HepG2 (cell line): ENCODE measurements around the gene OR2C1. TPM values are rescaled to one million over a fixed set of nuclear protein-coding genes. Genes with fewer than 3 reads are reported as not detected.

Experiments
- ATAC-seq: fragments of 200-7000 bp; cut with Tn5 transposase; 3 replicates; pipeline ENCODE4 v1.9.1; 2020; ENCODE audit warnings: mild to moderate bottlenecking, moderate library complexity
- BruUV-seq: library from RNA; stranded (reverse); fragments of 400-500 nt; replicated peaks from 2 replicates; lab custom pipeline; 2021; lab: Mats Ljungman, UMichigan
- CTCF ChIA-PET: fragments of 300-600 bp; formaldehyde crosslinking; extraction: SDS; loops from one replicate; lab custom pipeline; 2021; ENCODE audit warnings: low total read pairs, inconsistent platforms, low intra/inter-chr PET ratio; lab: Yijun Ruan, JAX
- POLR2A ChIA-PET: fragments of 350-600 bp; sonication (Branson Sonifier 250); formaldehyde crosslinking; loops from one replicate; lab custom pipeline; 2020; ENCODE audit warnings: antibody characterized with exemption, inconsistent platforms; lab: Yijun Ruan, JAX
- DNase-seq: peaks from one replicate; pipeline ENCODE4 v3.0.0-alpha.2; 2015; ENCODE audit warnings: low spot score
- FAIRE-seq: peaks from 3 replicates; lab custom pipeline; 2011; peaks lifted over from hg19 to GRCh38; lab: Jason Lieb, UNC
- H2AFZ ChIP-seq: one replicate; pipeline ENCODE4 v1.6.1; 2011; ENCODE audit warnings: low read length, inconsistent platforms
- H3K27ac ChIP-seq: fragments of 300-600 bp; 3 replicates; pipeline ENCODE4 v1.8.0; 2011; ENCODE audit warnings: mixed run types, mild to moderate bottlenecking, mixed read lengths, low read length, inconsistent platforms; ENCODE audit not compliant: insufficient read depth; ENCODE audit errors: extremely low read length
- H3K27me3 ChIP-seq, 2 experiments: fragments of 200-600 bp in 1 of 2; 2 replicates in 1 of 2; 3 replicates in 1 of 2; pipeline versions ENCODE4 v1.6.0 to v1.8.0; 2011; ENCODE audit warnings: low read length in 2 of 2, mild to moderate bottlenecking in 2 of 2, moderate library complexity in 2 of 2, inconsistent platforms in 1 of 2; ENCODE audit not compliant: insufficient read depth in 2 of 2, control insufficient read depth in 1 of 2
- H3K36me3 ChIP-seq, 2 experiments: fragments of 200-600 bp in 1 of 2; replicated peaks in 1 of 2; 2 replicates in 1 of 2; 3 replicates in 1 of 2; pipeline versions ENCODE4 v1.5.1 to v1.8.0; 2011; ENCODE audit warnings: low read length in 2 of 2, inconsistent platforms in 1 of 2; ENCODE audit not compliant: insufficient read depth in 2 of 2, control insufficient read depth in 1 of 2
- H3K4me1 ChIP-seq: 2 replicates; pipeline ENCODE4 v1.5.1; 2012; ENCODE audit warnings: low read length, inconsistent platforms; ENCODE audit not compliant: insufficient read depth
- H3K4me2 ChIP-seq: 2 replicates; pipeline ENCODE4 v1.6.0; 2011; ENCODE audit warnings: low read depth, low read length, inconsistent platforms
- H3K4me3 ChIP-seq, 3 experiments: fragments of 200-600 bp in 1 of 3; sonication (generic), shearing (Covaris generic) in 1 of 3; replicated peaks in 1 of 3; 2 replicates each; pipeline ENCODE4 v1.5.1; 2011 to 2016; ENCODE audit warnings: low read length in 3 of 3, inconsistent platforms in 2 of 3, low read depth in 2 of 3, mild to moderate bottlenecking in 2 of 3, control low read depth in 1 of 3, mixed read lengths in 1 of 3; ENCODE audit not compliant: insufficient read depth in 1 of 3
- H3K79me2 ChIP-seq: one replicate; pipeline ENCODE4 v1.6.1; 2011; ENCODE audit warnings: low read length, inconsistent platforms; ENCODE audit not compliant: insufficient read depth
- H3K9ac ChIP-seq: 2 replicates; pipeline ENCODE4 v1.6.0; 2011; ENCODE audit warnings: mild to moderate bottlenecking, low read depth, low read length, inconsistent platforms; ENCODE audit not compliant: insufficient read depth
- H3K9me3 ChIP-seq: 2 replicates; pipeline ENCODE4 v1.5.1; 2012; ENCODE audit warnings: mild to moderate bottlenecking, low read length
- H4K20me1 ChIP-seq: 2 replicates; pipeline ENCODE4 v1.6.0; 2011; ENCODE audit warnings: inconsistent platforms, mild to moderate bottlenecking, low read length, moderate library complexity; ENCODE audit not compliant: insufficient read depth
- ARID5B ChIP-seq: IDR thresholded peaks from 2 replicates; pipeline ENCODE4 v1.4.0; 2020; ENCODE audit warnings: mild to moderate bottlenecking, missing genetic modification reagents
- CAMTA2 ChIP-seq: sonication (generic); formaldehyde crosslinking; IDR thresholded peaks from 2 replicates; pipeline ENCODE4 v1.4.0; 2020; ENCODE audit warnings: mild to moderate bottlenecking, missing genetic modification reagents, borderline replicate concordance
- FOXA3 ChIP-seq: IDR thresholded peaks from 2 replicates; pipeline ENCODE4 v1.6.1; 2016; ENCODE audit warnings: missing genetic modification reagents, missing compliant biosample characterization
- GABPA ChIP-seq, 2 experiments: IDR thresholded peaks; 2 replicates each; pipeline ENCODE4 v1.6.1; 2011 to 2016; ENCODE audit warnings: low read depth in 2 of 2, low read length in 1 of 2, missing biosample characterization in 1 of 2, missing genetic modification characterization in 1 of 2
- KLF11 ChIP-seq: IDR thresholded peaks from 2 replicates; pipeline ENCODE4 v1.6.1; 2016; ENCODE audit warnings: missing compliant biosample characterization
- NFYB ChIP-seq: sonication (generic); formaldehyde crosslinking; IDR thresholded peaks from 2 replicates; pipeline ENCODE4 v1.4.0; 2020; ENCODE audit warnings: missing genetic modification reagents
- PLSCR1 ChIP-seq: sonication (generic); formaldehyde crosslinking; IDR thresholded peaks from 2 replicates; pipeline ENCODE4 v1.5.0; 2020; ENCODE audit warnings: missing genetic modification reagents, mild to moderate bottlenecking, borderline replicate concordance
- RNF2 ChIP-seq: fragments of 450-650 bp; conservative IDR thresholded peaks from 2 replicates; pipeline ENCODE4 v1.6.1; 2016; ENCODE audit warnings: low read depth
- RXRA ChIP-seq: sonication (generic); formaldehyde crosslinking; IDR thresholded peaks from 2 replicates; pipeline ENCODE4 v1.5.1; 2020; ENCODE audit warnings: missing genetic modification reagents
- TFE3 ChIP-seq: IDR thresholded peaks from 2 replicates; pipeline ENCODE4 v1.6.1; 2016
- TRAFD1 ChIP-seq: sonication (generic); formaldehyde crosslinking; IDR thresholded peaks from 2 replicates; pipeline ENCODE4 v1.5.1; 2020; ENCODE audit warnings: missing genetic modification reagents, mild to moderate bottlenecking, borderline replicate concordance
- UBTF ChIP-seq: sonication (generic); formaldehyde crosslinking; IDR thresholded peaks from 2 replicates; pipeline ENCODE4 v1.4.0; 2020; ENCODE audit warnings: mild to moderate bottlenecking, missing genetic modification reagents
- ZFP36L2 ChIP-seq: sonication (generic); formaldehyde crosslinking; IDR thresholded peaks from 2 replicates; pipeline ENCODE4 v1.4.0; 2020; ENCODE audit warnings: missing genetic modification reagents
- ZNF232 ChIP-seq: sonication (generic); formaldehyde crosslinking; IDR thresholded peaks from 2 replicates; pipeline ENCODE4 v1.4.0; 2020; ENCODE audit warnings: missing genetic modification reagents, borderline replicate concordance
- ZNF891 ChIP-seq: sonication (generic); formaldehyde crosslinking; IDR thresholded peaks from 2 replicates; pipeline ENCODE4 v1.5.0; 2020; ENCODE audit warnings: mild to moderate bottlenecking, missing genetic modification reagents
- WGBS: methylation state at CpG from one replicate; pipeline ENCODE4 v1.1.6; 2017; ENCODE audit warnings: low lambda C conversion rate; 5-methylcytosine and 5-hydroxymethylcytosine counted together
- in situ Hi-C: cut with HindIII; loops from 2 replicates; pipeline ENCODE4 v1.10.0; 2017; ENCODE audit warnings: low pct_unique_long_range_greater_than_20kb; ENCODE audit not compliant: extremely low pct_ligation_motif_present
- intact Hi-C: fragments of 100-400 bp; cut with micrococcal nuclease; formaldehyde crosslinking; loops from one replicate; pipeline ENCODE4 v1.10.0; 2022; ENCODE audit not compliant: unreplicated experiment
- polyA plus RNA-seq, 8 experiments: library from polyadenylated mRNA; depleted of rRNA in 3 of 8; stranded (reverse) in 7 of 8; unstranded in 1 of 8; fragments of >200 nt; fragmentation: Illumina TruSeq in 4 of 8; extraction: Trizol in 4 of 8; gene quantifications; 2 replicates each; pipeline versions ENCODE4 v1.2.1 to v1.2.3, GENCODE V29; 2011 to 2016; ENCODE audit warnings: low read depth in 4 of 8, missing spikeins in 1 of 8, mixed read lengths in 1 of 8; ENCODE audit not compliant: insufficient read depth in 1 of 8
- total RNA-seq, 5 experiments: library from RNA; depleted of rRNA; stranded (reverse); fragments of >200 nt; fragmentation: Illumina TruSeq; extraction: Trizol; gene quantifications; 2 replicates each; pipeline ENCODE4 v1.2.3, GENCODE V29; 2016; ENCODE audit warnings: low read depth in 1 of 5

Gene OR2C1
- total and polyA plus RNA-seq, 2 of the 13 experiments (the other 11 are each of a cell fraction or from before 2014, with no cell fraction given), result not detected

GRCh38 chr16:3327514-3327913, 28.2 kb upstream of the OR2C1 start:
- no peaks in the 10 kb centered on the region for H4K20me1 ChIP-seq
- no peak overlapping the region for H3K4me3 ChIP-seq
- in situ Hi-C loops, result no loop called here
- 26% methylated on average over 4 of the region's 4 CpGs for WGBS
- intact Hi-C loops, result no loop called here
- H3K4me2 ChIP-seq, result no peak overlapping the region
- H3K9ac ChIP-seq, result no peak overlapping the region
- no peaks in the 10 kb centered on the region for H3K36me3 ChIP-seq
- no TSS peak for BruUV-seq
- no peak overlapping the region for H2AFZ ChIP-seq
- no peak for DNase-seq
- H3K79me2 ChIP-seq, result no peaks in the 10 kb centered on the region
- H3K4me1 ChIP-seq, result peaks cover 25% of the 10 kb centered on the region
- H3K27ac ChIP-seq, result no peak overlapping the region
- H3K9me3 ChIP-seq, result no peaks in the 10 kb centered on the region
- ChIA-PET POLR2A (no interaction called here), CTCF (no interaction called here)
- FAIRE-seq, result no peak
- H3K27me3 ChIP-seq, result no peaks in the 10 kb centered on the region
- no peak for ATAC-seq
- TF ChIP-seq ZFP36L2 (CRISPR knock-in tag), result no peak
- TF ChIP-seq ARID5B, result no peak
- no peak for TF ChIP-seq TRAFD1 (CRISPR knock-in tag)
- no peak for TF ChIP-seq FOXA3 (CRISPR knock-in tag)
- TF ChIP-seq TFE3, result no peak
- no peak for TF ChIP-seq KLF11 (CRISPR knock-in tag)
- no peak for TF ChIP-seq UBTF (CRISPR knock-in tag)
- no peak for TF ChIP-seq NFYB (CRISPR knock-in tag)
- no peak for TF ChIP-seq RXRA
- TF ChIP-seq ZNF232, result no peak
- no peak for TF ChIP-seq ZNF891 (CRISPR knock-in tag)
- no peak for TF ChIP-seq CAMTA2 (CRISPR knock-in tag)
- no peak for TF ChIP-seq PLSCR1 (CRISPR knock-in tag)
- no peak for TF ChIP-seq GABPA (IDR thresholded peaks at IDR 0.05; ENCODE audit: low read depth, low read length)
- no peak for TF ChIP-seq GABPA (CRISPR knock-in tag; IDR thresholded peaks at IDR 0.05; ENCODE audit: low read depth)
- no peak for TF ChIP-seq RNF2
